Osteoblast (primary cell): Measurements from ENCODE around the gene UTP18. TPM values are rescaled to one million over a fixed set of nuclear protein-coding genes. Genes with fewer than 3 reads are reported as not detected.

ENCODE experiments used
- DNase-seq: peaks from one replicate; pipeline ENCODE4 v3.0.0; 2011; ENCODE audit warnings: low spot score, mixed read lengths; ENCODE audit not compliant: insufficient read length; ENCODE audit errors: missing footprints
- H2AFZ ChIP-seq: 2 replicates; pipeline ENCODE4 v1.6.0; 2011; ENCODE audit warnings: mild to moderate bottlenecking, low read length
- H3K27ac ChIP-seq: 2 replicates; pipeline ENCODE4 v1.5.1; 2011; ENCODE audit warnings: mild to moderate bottlenecking, low read depth, low read length, moderate library complexity
- H3K27me3 ChIP-seq: 2 replicates; pipeline ENCODE4 v1.6.0; 2012; ENCODE audit warnings: mild to moderate bottlenecking, control low read depth, inconsistent platforms, low read length, moderate library complexity; ENCODE audit not compliant: insufficient read depth
- H3K36me3 ChIP-seq: 2 replicates; pipeline ENCODE4 v1.5.1; 2011; ENCODE audit warnings: mild to moderate bottlenecking, low read length, control low read depth, moderate library complexity; ENCODE audit not compliant: insufficient read depth
- H3K4me1 ChIP-seq: 2 replicates; pipeline ENCODE4 v1.5.1; 2011; ENCODE audit warnings: mild to moderate bottlenecking, low read length, control low read depth, moderate library complexity; ENCODE audit not compliant: insufficient read depth
- H3K4me2 ChIP-seq: 2 replicates; pipeline ENCODE4 v1.6.0; 2011; ENCODE audit warnings: mild to moderate bottlenecking, low read length; ENCODE audit not compliant: insufficient read depth
- H3K4me3 ChIP-seq: fragments of 200-600 bp; sonication (generic); 3 replicates; pipeline ENCODE4 v1.5.1; 2012; ENCODE audit warnings: mild to moderate bottlenecking, low read length, inconsistent platforms; ENCODE audit not compliant: insufficient read depth
- H3K79me2 ChIP-seq: 2 replicates; pipeline ENCODE4 v1.6.0; 2012; ENCODE audit warnings: mild to moderate bottlenecking, low read length, control low read depth, inconsistent platforms; ENCODE audit not compliant: insufficient read depth
- H3K9me3 ChIP-seq: 2 replicates; pipeline ENCODE4 v1.5.1; 2011; ENCODE audit warnings: low read depth, low read length, control low read depth
- H4K20me1 ChIP-seq: 2 replicates; pipeline ENCODE4 v1.6.0; 2012; ENCODE audit warnings: mild to moderate bottlenecking, low read length, control low read depth; ENCODE audit not compliant: insufficient read depth
- total RNA-seq: library from RNA; depleted of rRNA; stranded (reverse); fragments of >200 nt; gene quantifications from 2 replicates; pipeline ENCODE4 v1.2.3, GENCODE V29; 2012
- TF ChIP-seq, protein P1 (sequence below): IDR thresholded peaks from 2 replicates; pipeline ENCODE4 v1.5.1; 2011; ENCODE audit warnings: mild to moderate bottlenecking, low read depth, low read length, moderate library complexity; ENCODE audit errors: extremely low read depth

UTP18 gene
- total RNA-seq, result 31.5 and 38.0 TPM in 2 replicates

DNA sequence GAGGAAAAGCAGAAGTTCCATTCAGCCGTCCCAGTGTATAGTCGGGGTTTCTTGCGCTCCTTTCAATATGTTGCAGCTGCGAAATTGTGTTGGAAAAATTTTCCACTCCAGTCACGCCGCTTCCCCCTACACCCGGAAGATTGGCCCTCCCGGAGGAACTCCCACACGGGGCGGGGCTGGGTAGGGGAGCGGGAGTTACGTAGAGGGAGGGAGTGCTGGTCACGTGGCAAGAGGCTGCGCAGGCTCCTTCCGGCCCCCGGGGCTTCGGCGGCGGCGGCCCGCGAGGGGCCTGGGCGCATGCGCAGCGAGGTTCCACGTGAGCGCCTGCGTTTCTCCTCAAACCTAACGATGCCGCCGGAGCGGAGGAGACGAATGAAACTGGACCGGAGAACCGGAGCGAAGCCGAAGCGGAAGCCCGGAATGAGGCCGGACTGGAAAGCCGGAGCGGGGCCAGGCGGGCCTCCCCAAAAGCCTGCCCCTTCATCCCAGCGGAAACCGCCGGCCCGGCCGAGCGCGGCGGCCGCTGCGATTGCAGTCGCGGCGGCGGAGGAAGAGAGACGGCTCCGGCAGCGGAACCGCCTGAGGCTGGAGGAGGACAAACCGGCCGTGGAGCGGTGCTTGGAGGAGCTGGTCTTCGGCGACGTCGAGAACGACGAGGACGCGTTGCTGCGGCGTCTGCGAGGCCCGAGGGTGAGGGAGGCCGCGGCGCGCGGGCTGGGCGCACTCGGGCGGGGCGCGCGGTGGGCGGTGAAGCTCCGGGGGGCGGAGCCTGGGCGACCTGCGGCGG is at the start of gene UTP18:
Gene UTP18, plus strand, starts transcription at position 310 of the 787 bp plus-strand sequence. Its CDS starts 39 bp downstream, at position 349.
- Histone ChIP-seq H3K27ac (peak within 1 kb of the TSS; percentile 100), H3K4me3 (peak within 1 kb of the TSS; percentile 86), H3K36me3 (peaks cover 15% of the 10 kb centered on the region), H3K4me1 (peaks cover 24% of the 10 kb centered on the region), H3K9me3 (no peaks in the 10 kb centered on the region), H4K20me1 (peaks cover 24% of the 10 kb centered on the region), H3K4me2 (peak within 1 kb of the TSS; percentile 98), H2AFZ (peak within 1 kb of the TSS; percentile 96), H3K79me2 (peaks cover 91% of the 10 kb centered on the region), H3K27me3 (no peaks in the 10 kb centered on the region)
- TF ChIP-seq, protein P1, sequence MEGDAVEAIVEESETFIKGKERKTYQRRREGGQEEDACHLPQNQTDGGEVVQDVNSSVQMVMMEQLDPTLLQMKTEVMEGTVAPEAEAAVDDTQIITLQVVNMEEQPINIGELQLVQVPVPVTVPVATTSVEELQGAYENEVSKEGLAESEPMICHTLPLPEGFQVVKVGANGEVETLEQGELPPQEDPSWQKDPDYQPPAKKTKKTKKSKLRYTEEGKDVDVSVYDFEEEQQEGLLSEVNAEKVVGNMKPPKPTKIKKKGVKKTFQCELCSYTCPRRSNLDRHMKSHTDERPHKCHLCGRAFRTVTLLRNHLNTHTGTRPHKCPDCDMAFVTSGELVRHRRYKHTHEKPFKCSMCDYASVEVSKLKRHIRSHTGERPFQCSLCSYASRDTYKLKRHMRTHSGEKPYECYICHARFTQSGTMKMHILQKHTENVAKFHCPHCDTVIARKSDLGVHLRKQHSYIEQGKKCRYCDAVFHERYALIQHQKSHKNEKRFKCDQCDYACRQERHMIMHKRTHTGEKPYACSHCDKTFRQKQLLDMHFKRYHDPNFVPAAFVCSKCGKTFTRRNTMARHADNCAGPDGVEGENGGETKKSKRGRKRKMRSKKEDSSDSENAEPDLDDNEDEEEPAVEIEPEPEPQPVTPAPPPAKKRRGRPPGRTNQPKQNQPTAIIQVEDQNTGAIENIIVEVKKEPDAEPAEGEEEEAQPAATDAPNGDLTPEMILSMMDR, result no peak
- peak; percentile 99 for DNase-seq

DNA sequence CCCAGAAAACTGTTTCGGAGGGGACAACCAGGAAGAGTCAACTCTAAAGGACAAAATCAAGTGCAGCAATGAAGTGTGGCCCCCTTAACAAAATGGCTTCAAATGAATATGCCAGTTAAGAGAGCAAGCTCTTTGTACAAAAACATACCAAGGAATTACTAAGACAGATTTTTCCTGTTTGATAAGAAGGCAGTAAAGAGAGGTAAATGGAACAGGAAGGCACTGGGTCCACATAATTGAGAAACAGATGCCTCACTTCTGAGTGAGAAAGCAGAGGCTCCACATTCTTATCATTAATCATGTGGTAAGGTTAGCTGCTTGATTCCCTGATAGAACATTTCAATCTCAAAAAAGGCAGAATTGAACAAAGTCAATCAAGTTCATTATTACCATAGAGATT is 45.4 kb upstream of the UTP18 start:
- Histone ChIP-seq H3K27me3 (no peaks in the 10 kb centered on the region), H3K79me2 (no peaks in the 10 kb centered on the region), H3K4me3 (no peak overlapping the region), H3K4me2 (no peak overlapping the region), H2AFZ (no peak overlapping the region), H3K36me3 (peaks cover 21% of the 10 kb centered on the region), H3K27ac (no peak overlapping the region), H3K9me3 (no peaks in the 10 kb centered on the region), H4K20me1 (no peaks in the 10 kb centered on the region), H3K4me1 (no peaks in the 10 kb centered on the region)
- TF ChIP-seq, protein P1, result no peak
- DNase-seq, result no peak

DNA sequence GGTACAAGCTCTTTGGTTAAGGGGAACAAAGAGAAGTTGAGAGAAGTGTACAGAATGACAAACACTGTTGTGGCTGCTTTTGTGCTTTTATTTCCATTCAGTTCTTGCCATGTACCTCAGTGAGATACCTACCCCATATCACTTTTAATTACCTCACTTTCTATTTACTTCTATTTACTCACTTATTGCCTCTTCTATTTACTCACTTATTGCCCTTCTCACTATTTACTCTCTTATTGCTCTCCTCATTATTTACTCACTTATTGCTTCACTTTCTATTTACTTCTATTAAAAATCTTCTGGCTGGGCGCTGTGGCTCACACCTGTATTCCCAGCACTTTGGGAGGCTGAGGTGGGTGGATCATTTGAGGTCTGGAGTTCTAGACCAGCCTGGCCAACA is 42.4 kb upstream of the UTP18 start:
- no peak overlapping the region for H3K4me2 ChIP-seq
- no peaks in the 10 kb centered on the region for H3K4me1 ChIP-seq
- peaks cover 15% of the 10 kb centered on the region for H3K36me3 ChIP-seq

DNA sequence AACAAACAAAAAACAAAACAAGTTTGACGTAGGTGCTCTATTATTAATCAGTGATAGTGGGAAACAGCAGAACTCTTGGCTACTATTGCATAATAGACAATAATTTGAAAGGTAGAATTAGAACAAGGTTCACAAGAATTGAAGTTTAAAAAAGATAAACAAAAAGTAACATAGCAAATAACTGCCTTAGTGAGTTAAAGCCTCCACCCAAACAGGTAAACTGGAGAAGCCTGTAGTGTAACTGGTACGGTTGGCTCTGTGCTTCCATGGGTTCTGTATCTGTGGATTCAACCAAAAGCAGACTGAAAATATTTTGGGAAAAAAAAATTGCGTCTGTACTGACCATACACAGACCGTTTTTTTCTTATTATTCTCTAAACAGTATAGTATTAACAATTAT is 39.0 kb upstream of the UTP18 start:
- no peaks in the 10 kb centered on the region for H3K27me3 ChIP-seq
- H3K27ac ChIP-seq, result no peak overlapping the region
- H4K20me1 ChIP-seq, result no peaks in the 10 kb centered on the region
- H3K4me1 ChIP-seq, result peaks cover 4% of the 10 kb centered on the region
- TF ChIP-seq, protein P1, result no peak
- H3K36me3 ChIP-seq, result peaks cover 8% of the 10 kb centered on the region
- no peak overlapping the region for H3K4me3 ChIP-seq
- H3K9me3 ChIP-seq, result no peaks in the 10 kb centered on the region
- H2AFZ ChIP-seq, result no peak overlapping the region
- DNase-seq, result no peak
- H3K4me2 ChIP-seq, result no peak overlapping the region
- H3K79me2 ChIP-seq, result peaks cover 2% of the 10 kb centered on the region

More for the DNA sequence above, 42.4 kb upstream of the UTP18 start:
- no peak overlapping the region for H3K27ac ChIP-seq
- no peaks in the 10 kb centered on the region for H3K27me3 ChIP-seq
- H3K4me3 ChIP-seq, result no peak overlapping the region
- H3K9me3 ChIP-seq, result no peaks in the 10 kb centered on the region
- no peaks in the 10 kb centered on the region for H4K20me1 ChIP-seq
- H3K79me2 ChIP-seq, result no peaks in the 10 kb centered on the region
- no peak for DNase-seq
- no peak overlapping the region for H2AFZ ChIP-seq
- TF ChIP-seq, protein P1, result no peak
